ELF-1 (cell line): ENCODE results near the gene FAM234A.
"Not testable (repeated sequence)": the region's sequence is repeated elsewhere in the genome, so short reads cannot be mapped to it uniquely, and the experiment has no call there.

Experiments used
- DNase-seq: peaks from one replicate; pipeline ENCODE4 v3.0.0-alpha.2; 2016; ENCODE audit warnings: low read depth, low spot score

Gene FAM234A, protein sequence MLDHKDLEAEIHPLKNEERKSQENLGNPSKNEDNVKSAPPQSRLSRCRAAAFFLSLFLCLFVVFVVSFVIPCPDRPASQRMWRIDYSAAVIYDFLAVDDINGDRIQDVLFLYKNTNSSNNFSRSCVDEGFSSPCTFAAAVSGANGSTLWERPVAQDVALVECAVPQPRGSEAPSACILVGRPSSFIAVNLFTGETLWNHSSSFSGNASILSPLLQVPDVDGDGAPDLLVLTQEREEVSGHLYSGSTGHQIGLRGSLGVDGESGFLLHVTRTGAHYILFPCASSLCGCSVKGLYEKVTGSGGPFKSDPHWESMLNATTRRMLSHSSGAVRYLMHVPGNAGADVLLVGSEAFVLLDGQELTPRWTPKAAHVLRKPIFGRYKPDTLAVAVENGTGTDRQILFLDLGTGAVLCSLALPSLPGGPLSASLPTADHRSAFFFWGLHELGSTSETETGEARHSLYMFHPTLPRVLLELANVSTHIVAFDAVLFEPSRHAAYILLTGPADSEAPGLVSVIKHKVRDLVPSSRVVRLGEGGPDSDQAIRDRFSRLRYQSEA

DNA sequence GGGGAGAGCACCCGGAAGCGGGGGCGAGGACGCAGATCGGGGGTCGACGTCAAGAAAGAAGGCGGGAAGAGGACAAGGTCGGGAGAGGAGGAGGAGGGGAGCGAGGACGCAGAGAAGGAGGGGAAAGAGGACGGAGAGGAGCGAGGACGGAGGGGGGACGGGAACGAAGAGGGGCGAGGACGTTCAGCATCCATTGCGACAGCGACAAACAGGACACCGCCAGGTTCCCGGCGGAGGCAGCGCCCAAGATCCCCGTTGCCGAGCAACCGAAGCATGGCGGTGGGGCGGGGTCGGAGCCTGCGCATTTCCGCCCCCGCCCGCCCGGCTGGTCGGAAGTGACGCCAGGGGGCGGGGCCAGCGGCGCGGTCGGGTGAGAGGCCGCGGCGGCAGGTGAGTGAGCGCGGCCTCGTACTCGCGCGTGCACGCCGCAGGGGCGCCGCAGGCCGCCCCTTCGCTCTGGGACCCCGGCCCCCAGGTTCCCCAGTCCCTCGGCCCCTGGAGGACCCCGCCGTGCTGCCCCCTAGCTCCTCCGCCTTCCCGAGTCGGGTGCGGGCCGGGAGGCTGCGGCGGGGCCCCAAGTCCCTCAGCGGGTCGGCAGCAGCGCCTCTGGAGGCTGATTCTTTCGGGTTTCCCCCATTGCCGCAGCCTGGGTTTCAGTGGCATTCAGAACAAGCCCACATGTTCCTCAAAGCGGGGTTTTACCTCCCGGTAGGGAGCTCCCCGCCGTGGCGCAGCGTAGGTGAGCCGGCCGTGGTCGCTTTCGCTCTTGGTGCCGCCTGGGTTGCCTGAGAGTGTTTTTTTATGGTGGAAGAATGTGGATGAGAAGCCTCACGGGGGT, at the start of gene FAM234A:
Gene FAM234A (plus strand): TSS at position 354 of the 838 bp plus-strand sequence. CDS start 19,593 bp downstream, outside the sequence.
- peak; percentile 96 for DNase-seq

DNA sequence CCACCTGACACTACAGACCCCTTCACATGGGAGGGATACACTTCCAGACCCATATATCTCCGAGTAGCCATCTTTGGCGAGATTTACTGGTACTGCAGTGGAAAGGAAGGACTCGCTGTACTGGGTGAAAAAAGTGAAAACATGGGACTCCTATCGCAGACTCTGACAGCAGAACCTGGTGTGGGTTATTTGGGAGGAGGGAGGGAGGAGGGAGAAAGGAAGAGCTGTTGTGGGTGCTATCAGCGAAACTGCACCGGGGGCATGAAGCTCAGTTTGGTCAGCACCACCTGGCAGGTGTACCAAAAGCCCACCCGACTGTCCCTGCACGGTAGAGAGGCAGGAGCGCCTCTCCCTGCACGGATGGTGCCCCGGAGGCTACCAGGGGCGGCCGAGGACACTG, 49.4 kb upstream of the FAM234A start:
- DNase-seq = no peak

DNA sequence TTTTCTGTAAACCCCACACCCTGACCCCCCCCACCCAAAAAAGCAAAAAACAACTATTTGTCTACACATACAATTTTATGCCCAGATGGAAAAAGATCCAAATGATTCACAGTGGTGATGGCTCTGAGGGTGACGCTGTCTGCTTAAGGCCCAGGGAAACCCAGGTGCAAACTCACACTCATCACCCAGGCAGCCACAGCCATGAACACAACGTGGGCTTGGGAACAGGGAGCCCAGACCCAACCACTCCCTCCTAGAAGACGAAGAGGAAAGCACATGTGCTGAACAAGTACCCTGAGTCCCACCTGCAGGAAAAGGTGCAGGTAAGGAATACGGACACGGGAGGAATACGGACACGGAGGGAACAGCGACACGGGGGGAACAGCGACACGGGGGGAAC, 48.9 kb upstream of the FAM234A start:
- no peak for DNase-seq

DNA sequence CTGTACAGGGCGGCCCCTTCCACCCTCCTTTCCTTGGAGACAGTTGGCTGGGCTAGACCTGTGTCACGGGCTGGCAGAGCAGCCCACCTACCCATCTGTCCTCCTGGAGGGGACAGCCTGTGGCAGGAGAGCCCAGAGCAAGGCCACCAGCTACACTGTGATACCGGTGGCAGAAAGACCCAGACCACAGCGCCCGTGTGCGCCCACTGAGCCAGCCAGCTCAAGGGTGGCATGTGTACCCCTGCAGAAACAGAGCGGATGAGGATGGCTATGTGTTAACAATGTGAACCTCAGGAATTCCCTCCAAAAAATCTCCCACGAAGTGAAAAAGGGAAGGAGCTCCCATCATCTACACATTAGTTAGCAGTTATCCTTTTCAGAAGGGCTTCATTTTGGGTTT, 47.3 kb upstream of the FAM234A start:
- DNase-seq = no peak

DNA sequence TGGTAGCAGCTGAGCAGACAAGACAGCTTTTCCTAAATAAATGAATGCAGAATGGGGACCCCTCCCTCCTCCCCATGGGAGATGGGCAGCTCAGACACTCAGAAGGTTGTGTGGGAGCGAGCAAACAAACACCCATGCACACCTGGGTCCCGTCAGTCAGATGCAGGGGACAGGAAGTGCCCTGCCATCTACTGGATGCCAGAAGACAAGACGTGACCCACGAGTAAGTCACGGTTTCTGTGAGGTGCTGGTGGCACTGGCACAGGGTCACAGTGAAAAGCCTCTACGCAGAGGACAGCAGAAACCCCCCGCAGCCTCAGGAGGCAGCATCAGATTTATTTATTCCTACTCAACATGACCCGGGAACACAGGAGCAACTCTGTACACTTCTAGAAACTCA, 45.9 kb upstream of the FAM234A start:
- no peak for DNase-seq

DNA sequence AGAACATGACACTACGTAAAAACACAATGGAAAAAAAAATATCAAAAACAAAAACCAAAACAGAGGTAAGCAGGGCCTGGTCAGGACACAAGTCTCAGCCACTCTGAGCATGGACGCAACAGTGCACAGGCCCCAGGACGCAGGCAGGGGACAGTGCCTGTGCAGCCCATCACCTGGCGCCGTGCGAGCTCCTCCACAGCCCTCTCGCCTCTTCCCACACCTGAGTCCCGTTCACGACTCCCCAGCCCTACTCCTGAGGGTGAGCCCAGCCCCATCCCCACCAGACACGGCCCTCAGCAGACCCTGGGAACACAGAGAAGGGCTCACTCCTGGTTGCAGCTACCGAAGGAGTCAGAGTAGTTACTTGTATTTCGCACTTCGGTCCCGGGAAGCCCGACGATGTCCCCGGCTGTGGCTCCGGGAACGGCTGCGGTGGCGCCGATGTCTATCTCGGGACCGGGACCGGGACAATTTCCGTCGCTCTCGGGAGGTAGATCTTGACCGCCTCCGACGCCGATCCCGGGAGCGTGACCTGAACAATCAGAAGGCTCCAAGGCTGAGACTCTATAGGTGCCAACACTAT, 44.9 kb upstream of the FAM234A start:
- no peak for DNase-seq

DNA sequence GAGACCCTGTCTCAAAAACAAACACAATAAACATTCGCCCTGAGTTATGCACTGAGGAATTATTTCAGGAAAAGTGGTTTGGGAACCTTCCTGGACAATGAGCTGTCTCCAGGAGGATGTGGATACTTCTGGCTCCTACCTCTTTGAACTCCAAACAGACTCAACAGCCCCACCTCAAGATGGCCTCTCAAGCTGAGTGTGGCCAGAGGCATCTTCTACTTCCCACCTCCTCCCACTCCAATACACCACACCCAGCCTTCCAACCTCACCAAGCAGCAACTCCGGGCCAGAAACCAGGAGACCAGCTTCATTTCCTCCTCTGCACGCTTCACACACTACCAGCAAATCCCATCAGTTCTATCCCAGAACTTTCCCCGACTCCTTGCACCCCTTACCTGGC, 42.8 kb upstream of the FAM234A start:
- no peak for DNase-seq

DNA sequence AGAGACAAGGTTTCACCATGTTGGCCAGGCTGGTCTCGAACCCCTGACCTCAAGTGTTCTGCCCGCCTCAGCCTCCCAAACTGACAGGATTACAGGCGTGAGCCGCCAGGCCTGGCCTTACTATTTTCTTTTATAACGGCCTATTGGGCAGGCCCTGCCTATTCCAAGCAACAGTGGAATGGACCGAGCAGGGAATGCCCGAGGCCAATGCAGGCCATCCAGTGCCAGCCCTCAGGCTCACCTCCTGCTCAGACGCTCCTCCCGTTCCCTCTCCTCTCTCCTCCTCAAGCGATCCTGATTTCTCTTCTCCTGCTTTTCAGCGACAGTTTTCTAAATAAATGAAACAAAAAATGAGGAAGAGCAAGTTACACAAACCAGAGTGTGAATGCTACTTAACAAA, 41.9 kb upstream of the FAM234A start:
- no peak for DNase-seq

DNA sequence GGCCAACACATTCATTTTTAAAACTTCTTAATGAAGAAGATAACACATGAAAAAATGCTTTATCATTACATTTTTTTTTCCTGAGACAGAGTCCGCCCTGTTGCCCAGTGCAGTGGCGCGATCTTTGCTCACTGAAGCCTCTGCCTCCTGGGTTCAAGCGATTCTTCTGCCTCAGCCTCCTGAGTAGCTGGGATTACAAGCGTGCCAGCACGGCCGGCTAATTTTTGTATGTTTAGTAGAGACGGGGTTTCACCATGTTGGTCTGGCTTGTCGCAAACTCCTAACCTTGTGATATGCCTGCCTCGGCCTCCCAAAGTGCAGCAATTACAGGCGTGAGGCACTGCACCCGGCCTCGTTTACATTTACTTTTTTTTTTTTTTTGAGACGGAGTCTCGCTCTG, 41.2 kb upstream of the FAM234A start:
- DNase-seq = no peak

DNA sequence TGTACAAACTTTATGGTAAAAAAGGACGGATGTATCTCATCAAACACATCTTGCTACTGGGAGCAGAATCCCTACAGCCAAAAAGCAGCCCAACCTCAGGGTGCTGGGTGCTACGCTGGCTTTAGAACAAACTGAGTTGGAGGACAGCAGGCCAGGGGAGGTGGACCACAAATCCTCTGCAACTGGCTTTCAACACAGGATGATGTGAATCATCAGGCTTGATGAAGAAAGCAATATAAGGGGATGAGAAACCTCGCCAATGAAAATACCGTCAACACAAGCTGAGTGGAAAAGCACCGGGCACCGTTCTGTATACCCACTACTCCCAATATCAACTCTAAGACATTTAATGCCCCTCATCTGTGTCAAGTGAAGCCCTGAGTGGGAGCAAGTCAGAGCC, 40.1 kb upstream of the FAM234A start:
- DNase-seq = no peak

DNA sequence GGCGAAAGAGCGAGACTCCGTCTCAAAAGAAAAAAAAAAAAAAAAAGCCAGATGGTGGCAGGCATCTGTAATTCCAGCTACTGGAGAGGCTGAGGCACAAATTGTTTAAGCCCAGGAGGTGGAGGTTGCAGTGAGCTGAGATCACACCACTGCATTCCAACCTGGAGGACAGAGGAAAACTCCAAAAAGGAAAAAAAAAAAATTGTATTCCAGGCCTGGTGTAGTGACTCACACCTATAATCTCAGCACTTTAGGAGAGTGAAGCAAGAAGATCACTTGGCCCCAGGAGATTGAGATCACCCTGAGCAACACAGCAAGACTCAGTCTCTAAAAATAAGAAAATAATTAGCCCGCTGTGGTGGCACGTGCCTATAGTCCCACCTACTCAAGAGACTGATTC, 34.2 kb upstream of the FAM234A start:
- peak; percentile 59 for DNase-seq

DNA sequence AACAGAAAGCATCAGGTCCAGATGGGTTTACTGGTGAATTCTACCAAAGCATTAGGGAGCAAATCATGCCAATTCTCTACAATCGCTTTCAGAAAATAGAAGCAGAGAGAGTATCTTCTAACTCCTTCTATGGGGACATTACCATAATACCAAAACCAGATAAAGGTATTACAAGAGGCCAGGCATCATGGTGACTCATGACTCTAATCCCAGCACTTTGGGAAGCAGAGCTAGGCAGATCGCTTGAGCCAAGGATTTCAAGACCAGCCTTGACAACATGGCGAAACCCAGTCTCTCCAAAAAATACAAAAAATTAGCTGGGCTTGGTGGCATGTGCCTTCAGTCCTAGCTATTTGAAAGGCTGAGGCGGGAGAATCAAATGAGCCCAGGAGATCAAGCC, 31.4 kb upstream of the FAM234A start:
- DNase-seq = peak; percentile 17

DNA sequence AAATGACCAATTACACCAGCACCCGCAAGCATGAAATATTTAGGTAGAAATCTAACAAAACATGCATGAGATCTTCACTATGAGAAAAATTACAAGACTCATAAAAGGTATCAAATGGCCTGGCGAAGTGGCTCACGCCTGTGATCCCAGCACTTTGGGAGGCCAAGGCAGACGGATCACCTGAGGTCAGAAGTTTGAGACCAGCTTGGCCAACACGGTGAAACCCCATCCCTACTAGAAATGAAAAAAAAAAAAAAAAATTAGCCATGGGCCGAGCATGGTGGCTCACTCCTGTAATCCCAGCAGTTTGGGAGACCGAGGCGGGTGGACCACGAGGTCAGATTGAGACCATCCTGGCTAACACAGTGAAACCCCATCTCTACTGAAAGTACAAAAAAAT, 30.6 kb upstream of the FAM234A start:
- DNase-seq = not testable (repeated sequence)

DNA sequence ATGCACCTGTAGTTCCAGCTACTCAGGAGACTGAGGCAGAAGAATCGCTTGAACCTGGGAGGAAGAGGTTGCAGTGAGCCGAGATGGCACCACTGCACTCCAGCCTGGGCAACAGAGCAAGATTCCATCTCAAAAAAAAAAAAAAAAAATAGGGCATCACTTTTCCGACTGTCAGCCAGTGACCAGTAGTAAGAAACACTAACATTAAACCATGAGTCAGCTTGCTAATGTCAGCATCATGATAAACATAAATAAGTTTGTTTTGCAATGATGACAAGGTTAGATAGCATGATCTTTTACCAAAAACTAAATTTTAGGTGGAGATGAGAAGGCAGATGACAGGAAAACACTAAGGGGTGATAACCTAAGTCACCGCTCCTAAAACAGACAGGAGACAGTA, 25.3 kb upstream of the FAM234A start:
- not testable (repeated sequence) for DNase-seq

DNA sequence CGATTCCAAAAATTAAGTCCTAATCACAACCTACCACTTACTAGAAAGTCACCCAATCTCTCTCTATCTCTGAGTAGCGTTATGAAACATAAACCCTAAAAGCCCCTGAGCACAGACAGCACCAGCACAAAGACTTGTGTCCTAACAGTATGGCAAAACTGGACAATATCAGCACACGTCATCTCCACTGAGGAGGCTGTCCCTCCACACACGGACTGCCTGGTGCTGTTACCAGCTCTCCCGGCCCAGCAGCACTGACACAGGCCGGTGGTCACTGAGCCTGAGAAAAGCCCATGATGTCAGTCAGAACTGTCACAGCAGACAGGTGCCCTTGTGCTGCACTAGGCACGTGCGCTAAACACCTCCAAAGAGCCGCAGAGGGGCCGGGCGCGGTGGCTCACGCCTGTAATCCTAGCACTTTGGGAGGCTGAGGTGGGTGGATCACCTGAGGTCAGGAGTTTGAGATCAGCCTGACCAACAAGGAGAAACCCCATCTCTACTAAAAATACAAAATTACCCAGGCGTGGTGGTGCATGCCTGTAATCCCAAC, 22.9 kb upstream of the FAM234A start:
- DNase-seq = not testable (repeated sequence)

DNA sequence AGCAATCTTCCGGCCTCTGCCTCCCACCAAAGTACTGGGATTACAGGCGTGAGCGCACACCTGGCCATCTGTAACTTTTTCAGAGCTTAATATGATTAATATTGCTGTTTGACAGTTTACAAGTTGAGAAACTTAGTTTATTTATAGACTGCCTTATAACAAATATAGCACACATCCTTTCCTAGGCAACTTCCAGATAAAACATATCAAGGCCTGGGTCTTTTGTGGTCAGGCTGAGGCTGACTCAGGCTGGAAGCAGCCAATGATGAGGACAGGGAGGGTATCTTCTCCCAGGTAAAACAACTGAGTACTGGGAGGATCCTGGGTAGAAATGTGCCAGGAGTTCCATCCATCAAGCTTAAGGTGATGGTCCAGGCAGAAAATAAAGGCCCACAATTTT, 21.6 kb upstream of the FAM234A start:
- DNase-seq = no peak

DNA sequence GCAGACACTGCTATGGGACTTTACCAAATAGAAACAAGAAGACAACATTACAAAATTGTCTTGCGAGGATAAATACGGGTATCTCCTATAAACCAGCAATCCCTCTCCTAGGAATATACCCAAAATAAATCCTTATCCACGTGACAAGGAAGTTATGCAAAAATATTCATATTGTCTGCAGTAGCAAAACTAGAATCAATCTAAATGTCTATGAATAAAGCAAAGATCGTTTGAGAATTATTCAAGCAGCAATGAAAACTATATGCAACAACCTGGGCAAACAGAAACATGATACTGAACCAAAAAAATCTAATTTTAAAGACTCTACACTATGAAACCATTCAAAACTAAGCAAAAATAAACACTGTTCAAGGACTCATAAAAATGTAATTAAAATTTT, 14.6 kb upstream of the FAM234A start:
- DNase-seq = no peak

DNA sequence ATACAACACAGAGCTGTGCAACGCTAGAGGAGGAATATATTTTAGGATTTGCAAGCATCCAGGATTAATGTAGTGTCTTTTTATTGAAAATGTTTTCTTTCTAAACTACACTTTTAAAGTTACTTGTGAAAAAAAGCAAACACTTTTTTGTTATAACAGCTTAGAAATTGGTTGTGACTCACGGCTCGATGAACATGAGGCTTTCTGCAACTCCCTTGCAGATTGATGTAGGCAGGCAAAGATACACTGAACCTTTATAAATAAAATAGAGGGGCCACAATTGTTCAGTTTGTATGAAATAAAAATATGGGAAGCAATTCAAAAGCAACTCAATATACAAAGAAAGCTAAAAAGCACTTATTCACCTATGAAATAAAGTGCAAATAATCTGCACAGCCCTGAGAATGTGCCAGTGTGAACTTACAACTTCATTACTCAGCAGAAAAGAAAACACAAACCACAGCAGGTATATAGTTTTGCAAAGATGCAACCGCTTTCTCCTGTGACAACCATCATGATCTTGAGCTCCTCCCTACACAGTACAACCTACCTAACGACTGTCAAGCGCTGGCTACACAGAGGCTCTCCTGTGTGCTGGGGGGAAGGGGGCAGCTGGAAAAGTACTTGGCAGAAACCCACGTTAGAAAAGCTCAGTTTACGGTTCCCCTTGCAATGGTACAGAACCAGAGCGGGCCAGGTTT, 6.3 kb upstream of the FAM234A start:
- DNase-seq = no peak

DNA sequence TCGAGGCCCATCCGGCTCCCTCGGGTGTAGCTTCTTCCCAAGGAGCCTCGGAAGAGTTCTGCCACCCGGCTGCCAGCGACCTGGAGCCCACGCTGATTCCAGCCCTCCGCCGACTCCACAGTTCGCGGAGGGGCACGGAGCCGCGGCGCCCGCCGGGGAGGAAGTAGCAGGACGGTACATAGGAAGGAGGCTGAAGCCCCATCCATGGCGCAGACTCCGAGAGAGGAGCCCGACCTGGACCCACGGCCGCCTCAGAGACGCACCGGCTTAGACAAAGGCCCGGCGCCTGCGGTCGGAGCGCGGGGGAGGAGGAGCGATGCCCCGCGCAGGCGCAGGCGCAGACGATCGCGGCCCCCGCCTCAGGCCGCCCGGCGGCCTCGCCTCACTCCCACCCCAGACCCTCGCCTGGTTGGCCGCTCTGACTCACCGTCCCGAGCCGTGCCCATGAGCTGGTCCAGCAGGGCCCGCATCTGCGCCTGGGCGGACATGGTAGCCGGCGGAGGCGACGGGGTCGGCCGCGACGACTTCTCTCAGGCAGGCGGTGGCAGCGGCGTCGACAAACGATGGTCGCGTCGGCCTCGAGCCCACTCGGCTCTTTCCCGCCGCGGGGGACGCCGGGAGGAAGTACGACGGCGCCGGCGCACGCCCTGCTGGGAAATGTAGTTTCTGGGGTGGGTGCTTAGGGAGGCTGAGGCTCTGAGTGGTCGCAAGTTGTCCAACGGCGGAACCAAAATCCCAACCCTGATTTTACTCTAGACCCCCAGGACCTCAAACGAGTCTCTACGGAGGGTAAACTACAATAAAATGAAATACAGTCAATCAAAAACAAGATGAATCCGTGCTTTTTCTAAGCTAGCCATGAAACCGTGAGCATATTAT, 5.5 kb upstream of the FAM234A start, which contains the start of gene LUC7L:
Gene LUC7L (minus strand): TSS at position 598 of the 879 bp plus-strand sequence. CDS start 110 bp downstream, at position 488.
- peak; percentile 94 for DNase-seq

DNA sequence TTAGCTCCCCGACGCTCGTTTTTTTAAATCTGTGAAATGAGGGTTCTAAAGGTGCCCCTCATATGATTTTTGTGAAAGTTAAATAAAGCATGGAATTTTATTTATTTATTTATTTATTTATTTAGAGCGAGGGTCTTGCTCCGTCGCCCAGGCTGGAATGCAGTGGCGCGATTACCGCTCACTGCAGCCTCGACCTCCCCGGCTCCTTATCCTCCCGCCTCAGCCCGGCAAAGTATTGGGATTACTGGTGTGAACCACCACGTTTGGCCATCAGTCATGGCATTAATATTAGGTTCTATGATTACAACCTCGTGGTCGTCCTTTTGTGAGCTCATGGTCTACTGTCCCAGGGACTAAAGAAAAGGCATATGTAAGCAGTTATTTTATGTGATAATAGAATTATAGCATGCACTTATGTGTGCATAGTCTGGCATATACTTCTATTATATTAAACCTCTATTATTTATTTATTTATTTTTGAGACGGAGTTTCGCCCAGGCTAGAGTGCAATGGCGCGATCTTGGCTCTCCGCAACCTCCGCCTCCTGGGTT, 4.8 kb upstream of the FAM234A start:
- no peak for DNase-seq
